Limb (tissue), 2 donors: ENCODE measurements around the gene SIRT1.
"Not testable (repeated sequence)": the region's sequence is repeated elsewhere in the genome, so short reads cannot be mapped to it uniquely, and the experiment has no call there.

Experiments
- DNase-seq, 2 donors: peaks; one replicate each; pipeline ENCODE4 v3.0.0-alpha.2; 2016; ENCODE audit errors: extremely low spot score in 2 of 2

SIRT1 gene

GRCh38 chr10:67955614-67956013, 71.2 kb downstream of the SIRT1 start:
- DNase-seq: no peak

- DNase-seq: no peak
These were observed 75.5 kb downstream of the SIRT1 start for GRCh38 chr10:67959839-67960476.

GRCh38 chr10:67965456-67965855, 81.0 kb downstream of the SIRT1 start:
- DNase-seq: no peak

- DNase-seq: not testable (repeated sequence)
These were observed 81.6 kb downstream of the SIRT1 start for GRCh38 chr10:67966035-67966434.
